Keratinocyte (primary cell): ENCODE data around the gene MGAT5. TPM values are rescaled to one million over a fixed set of nuclear protein-coding genes. Genes with fewer than 3 reads are reported as not detected.

Source experiments
- DNase-seq: peaks from one replicate; pipeline ENCODE4 v3.0.0-alpha.2; 2011; ENCODE audit warnings: low read depth, missing footprints, low spot score
- FAIRE-seq: peaks from 2 replicates; lab custom pipeline; 2011; peaks lifted over from hg19 to GRCh38; lab: Jason Lieb, UNC
- H2AFZ ChIP-seq: 2 replicates; pipeline ENCODE4 v1.6.0; 2012; ENCODE audit warnings: low read length, control low read depth, inconsistent platforms; ENCODE audit not compliant: control insufficient read depth
- H3K27ac ChIP-seq: 2 replicates; pipeline ENCODE4 v1.5.1; 2011; ENCODE audit warnings: low read length; ENCODE audit not compliant: control insufficient read depth, insufficient read depth
- H3K27me3 ChIP-seq: 3 replicates; pipeline ENCODE4 v1.6.0; 2011; ENCODE audit warnings: low read length; ENCODE audit not compliant: control insufficient read depth, insufficient read depth; ENCODE audit errors: extremely low read depth
- H3K36me3 ChIP-seq, 2 experiments: 2 replicates in 1 of 2; 3 replicates in 1 of 2; pipeline ENCODE4 v1.5.1; 2011; ENCODE audit warnings: low read length in 2 of 2, mild to moderate bottlenecking in 1 of 2; ENCODE audit not compliant: control insufficient read depth in 2 of 2, insufficient read depth in 2 of 2; ENCODE audit errors: extremely low read depth in 1 of 2
- H3K4me1 ChIP-seq: 3 replicates; pipeline ENCODE4 v1.5.1; 2011; ENCODE audit warnings: low read length; ENCODE audit not compliant: control insufficient read depth, insufficient read depth; ENCODE audit errors: extremely low read depth
- H3K4me2 ChIP-seq: 3 replicates; pipeline ENCODE4 v1.6.0; 2011; ENCODE audit warnings: low read depth, low read length; ENCODE audit not compliant: control insufficient read depth, insufficient read depth; ENCODE audit errors: extremely low read depth
- H3K4me3 ChIP-seq, 3 experiments: fragments of 200-600 bp in 1 of 3; sonication (generic) in 1 of 3; 2 replicates in 2 of 3; 3 replicates in 1 of 3; pipeline ENCODE4 v1.5.1; 2011 to 2016; ENCODE audit warnings: low read length in 3 of 3, mild to moderate bottlenecking in 3 of 3, control low read depth in 2 of 3, inconsistent platforms in 1 of 3, low read depth in 1 of 3, mixed read lengths in 1 of 3, mixed run types in 1 of 3, moderate library complexity in 1 of 3; ENCODE audit not compliant: control insufficient read depth in 2 of 3, insufficient read depth in 2 of 3; ENCODE audit errors: extremely low read depth in 1 of 3
- H3K79me2 ChIP-seq: 2 replicates; pipeline ENCODE4 v1.6.0; 2012; ENCODE audit warnings: low read length; ENCODE audit not compliant: control insufficient read depth, insufficient read depth
- H3K9ac ChIP-seq: 3 replicates; pipeline ENCODE4 v1.6.0; 2011; ENCODE audit warnings: low read length; ENCODE audit not compliant: control insufficient read depth, insufficient read depth; ENCODE audit errors: extremely low read depth
- H3K9me1 ChIP-seq: 3 replicates; pipeline ENCODE4 v1.6.0; 2011; ENCODE audit warnings: low read length; ENCODE audit not compliant: control insufficient read depth, insufficient read depth; ENCODE audit errors: extremely low read depth
- H3K9me3 ChIP-seq: 2 replicates; pipeline ENCODE4 v1.5.1; 2012; ENCODE audit warnings: low read depth, low read length; ENCODE audit not compliant: control insufficient read depth
- H4K20me1 ChIP-seq: 3 replicates; pipeline ENCODE4 v1.6.0; 2011; ENCODE audit warnings: low read length; ENCODE audit not compliant: control insufficient read depth, insufficient read depth; ENCODE audit errors: extremely low read depth
- EZH2 ChIP-seq: IDR thresholded peaks from one replicate; pipeline ENCODE4 v1.6.1; 2012; ENCODE audit warnings: inconsistent platforms, mild to moderate bottlenecking, low read length, moderate library complexity
- dilution Hi-C: fragments of 300-500 bp; cut with MboI; formaldehyde crosslinking; loops from one replicate; pipeline ENCODE4 v1.7.0; 2020; ENCODE audit warnings: low sequenced_read_pairs; ENCODE audit not compliant: extremely low pct_ligation_motif_present
- polyA plus RNA-seq, 5 experiments: library from polyadenylated mRNA; depleted of rRNA in 3 of 5; stranded (reverse) in 3 of 5; stranded (forward) in 1 of 5; unstranded in 1 of 5; fragments of >200 nt; gene quantifications; 1 replicate in 1 of 5; 2 replicates in 3 of 5; 3 replicates in 1 of 5; pipeline versions ENCODE4 v1.2.1 to v1.2.3, GENCODE V29; 2011 to 2012; ENCODE audit warnings: missing spikeins in 2 of 5, low read depth in 1 of 5, low replicate concordance in 1 of 5
- TF ChIP-seq, protein P1 (sequence below), 3 experiments: IDR thresholded peaks in 1 of 3; conservative IDR thresholded peaks in 1 of 3; optimal IDR thresholded peaks in 1 of 3; 2 replicates in 2 of 3; 3 replicates in 1 of 3; pipeline versions ENCODE3 to v1.5.1; 2011; ENCODE audit warnings: low read length in 3 of 3, mild to moderate bottlenecking in 3 of 3, moderate library complexity in 2 of 3, control low read depth in 1 of 3, inconsistent platforms in 1 of 3; ENCODE audit not compliant: insufficient read depth in 2 of 3; ENCODE audit errors: extremely low read depth in 1 of 3

Gene MGAT5
- polyA plus RNA-seq, 1 donor (not counting 4 experiments of a cell fraction or from before 2014, with no cell fraction given): 23.0 TPM

GRCh38 chr2:134312482-134312881 is 58.6 kb downstream of the MGAT5 start:
- Histone ChIP-seq H3K9ac (no peak overlapping the region), H3K27ac (no peak overlapping the region), H2AFZ (no peak overlapping the region), H3K9me1 (peaks cover 3% of the 10 kb centered on the region), H3K4me1 (no peaks in the 10 kb centered on the region), H4K20me1 (no peaks in the 10 kb centered on the region), H3K4me3 (no peak overlapping the region), H3K36me3 (peaks cover 0 to under 1% of the 10 kb centered on the region in 2 experiments), H3K9me3 (no peaks in the 10 kb centered on the region), H3K4me2 (no peak overlapping the region), H3K79me2 (no peaks in the 10 kb centered on the region), H3K27me3 (no peaks in the 10 kb centered on the region)
- TF ChIP-seq, protein P1, sequence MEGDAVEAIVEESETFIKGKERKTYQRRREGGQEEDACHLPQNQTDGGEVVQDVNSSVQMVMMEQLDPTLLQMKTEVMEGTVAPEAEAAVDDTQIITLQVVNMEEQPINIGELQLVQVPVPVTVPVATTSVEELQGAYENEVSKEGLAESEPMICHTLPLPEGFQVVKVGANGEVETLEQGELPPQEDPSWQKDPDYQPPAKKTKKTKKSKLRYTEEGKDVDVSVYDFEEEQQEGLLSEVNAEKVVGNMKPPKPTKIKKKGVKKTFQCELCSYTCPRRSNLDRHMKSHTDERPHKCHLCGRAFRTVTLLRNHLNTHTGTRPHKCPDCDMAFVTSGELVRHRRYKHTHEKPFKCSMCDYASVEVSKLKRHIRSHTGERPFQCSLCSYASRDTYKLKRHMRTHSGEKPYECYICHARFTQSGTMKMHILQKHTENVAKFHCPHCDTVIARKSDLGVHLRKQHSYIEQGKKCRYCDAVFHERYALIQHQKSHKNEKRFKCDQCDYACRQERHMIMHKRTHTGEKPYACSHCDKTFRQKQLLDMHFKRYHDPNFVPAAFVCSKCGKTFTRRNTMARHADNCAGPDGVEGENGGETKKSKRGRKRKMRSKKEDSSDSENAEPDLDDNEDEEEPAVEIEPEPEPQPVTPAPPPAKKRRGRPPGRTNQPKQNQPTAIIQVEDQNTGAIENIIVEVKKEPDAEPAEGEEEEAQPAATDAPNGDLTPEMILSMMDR (optimal IDR thresholded peaks at IDR 0.05 in 1 of 3, IDR thresholded peaks at IDR 0.05 in 1 of 3, conservative IDR thresholded peaks at IDR 0.05 in 1 of 3; ENCODE audit: extremely low read depth in 1 of 3, insufficient read depth in 2 of 3, low read length in 3 of 3): no peak
- no peak for TF ChIP-seq EZH2
- DNase-seq (no peak), FAIRE-seq (no peak)
- dilution Hi-C loops: no loop called here

- Histone ChIP-seq H3K4me2 (no peak overlapping the region), H3K9me1 (peaks cover 3% of the 10 kb centered on the region), H3K9ac (no peak overlapping the region), H3K27me3 (no peaks in the 10 kb centered on the region), H3K36me3 (peaks cover 0 to 6% of the 10 kb centered on the region in 2 experiments), H3K79me2 (no peaks in the 10 kb centered on the region), H3K4me3 (no peak overlapping the region), H2AFZ (no peak overlapping the region), H4K20me1 (no peaks in the 10 kb centered on the region), H3K4me1 (no peaks in the 10 kb centered on the region), H3K9me3 (no peaks in the 10 kb centered on the region), H3K27ac (no peak overlapping the region)
- dilution Hi-C loops: no loop called here
- no peak for TF ChIP-seq EZH2
- TF ChIP-seq, protein P1 (optimal IDR thresholded peaks at IDR 0.05 in 1 of 3, IDR thresholded peaks at IDR 0.05 in 1 of 3, conservative IDR thresholded peaks at IDR 0.05 in 1 of 3; ENCODE audit: extremely low read depth in 1 of 3, insufficient read depth in 2 of 3, low read length in 3 of 3): no peak
- DNase-seq (no peak), FAIRE-seq (no peak)
These were observed 60.3 kb downstream of the MGAT5 start for GRCh38 chr2:134314202-134314601.
